ENCODE data around the gene ATXN7L3. TPM values are rescaled to one million over a fixed set of nuclear protein-coding genes. Genes with fewer than 3 reads are reported as not detected.
"Not testable (repeated sequence)": the region's sequence is repeated elsewhere in the genome, so short reads cannot be mapped to it uniquely, and the experiment has no call there.

ATXN7L3 gene
- polyA plus RNA-seq, 2 of the 4 experiments (the other 2 are of a cell fraction), result 60.5 to 72.7 TPM

- H3K9me3 ChIP-seq, result no peaks in the 10 kb centered on the region
- no peak for DNase-seq (ENCODE audit: low read depth in 1 of 2, low spot score in 1 of 2)
- no peak overlapping the region for H3K4me2 ChIP-seq
- H3K4me3 ChIP-seq, result no peak overlapping the region
- TF ChIP-seq FOSL2 (IDR thresholded peaks at IDR 0.05), result no peak
- peak; percentile 47; the same call in 1 of the 2 replicates for TF ChIP-seq FOSL2 (CRISPR knock-in tag; IDR thresholded peaks at IDR 0.05)
- TF ChIP-seq FOSB (CRISPR knock-in tag; IDR thresholded peaks at IDR 0.05), result no peak
- no peak overlapping the region; a peak in 1 of 6 replicates for H3K27ac ChIP-seq
- CTCF ChIA-PET, result interaction anchor here (0.8 to 13.3 kb wide), 10 partner anchors 17 to 389 kb away, joined by 3 to 159 read pairs (median 4); partner anchors contain the start of genes ASB16 and HDAC5
- peaks cover 14% of the 10 kb centered on the region; the same call in 2 of the 3 replicates for H3K4me1 ChIP-seq
- 77% methylated on average over 7 of the region's 7 CpGs for WGBS (ENCODE audit: missing lambda C conversion rate)
- no peak for FAIRE-seq
- POLR2A ChIA-PET, result no interaction called here
- ATAC-seq, result no peak
These were observed 54.5 kb downstream of the ATXN7L3 start for GRCh38 chr17:44144966-44145739.

- H3K9me3 ChIP-seq; POLR2A ChIA-PET; H3K27ac ChIP-seq; H3K4me2 ChIP-seq; ATAC-seq; H3K4me3 ChIP-seq; FAIRE-seq; DNase-seq (ENCODE audit: low read depth in 1 of 2, low spot score in 1 of 2): not testable (repeated sequence)
- peaks cover 17% of the 10 kb centered on the region for H3K4me1 ChIP-seq
- 88% methylated on average over 8 of the region's 8 CpGs for WGBS (ENCODE audit: missing lambda C conversion rate)
- CTCF ChIA-PET, result interaction anchor here (0.9 to 13.3 kb wide), 7 partner anchors 9 to 60 kb away, joined by 3 to 159 read pairs (median 8); partner anchors contain the start of gene ASB16
These were observed 55.8 kb downstream of the ATXN7L3 start for GRCh38 chr17:44143921-44144320.

Small RNAs within 50 kb of the gene (small RNA-seq; reads per million reads assigned to genes)
- gene MIR6782, result 0 reads per million in 6 experiments

Other genes starting within 250 kb of the ATXN7L3 start
- not detected in 2 replicates for gene PYY, start 245.9 kb downstream of the ATXN7L3 start, polyA plus RNA-seq (2011; rRNA removed)
- gene PYY, start 245.9 kb downstream of the ATXN7L3 start, polyA plus RNA-seq (2017; fragmentation: RNase III; extraction: RNeasy Plus Mini Kit Qiagen cat#74134 plus additional on column Dnase treatment), result not detected in 3 replicates
- 0.61 and 0.66 TPM in 2 replicates for gene NAGS, start 195.3 kb downstream of the ATXN7L3 start, polyA plus RNA-seq (2011; rRNA removed)
- 0.76 to 0.88 TPM (median 0.77 TPM) in 3 replicates for gene NAGS, start 195.3 kb downstream of the ATXN7L3 start, polyA plus RNA-seq (2017; fragmentation: RNase III; extraction: RNeasy Plus Mini Kit Qiagen cat#74134 plus additional on column Dnase treatment)
- 38.2 and 40.3 TPM in 2 replicates for gene TMEM101, start 184.9 kb downstream of the ATXN7L3 start, polyA plus RNA-seq (2011; rRNA removed)
- gene TMEM101, start 184.9 kb downstream of the ATXN7L3 start, polyA plus RNA-seq (2017; fragmentation: RNase III; extraction: RNeasy Plus Mini Kit Qiagen cat#74134 plus additional on column Dnase treatment), result 29.6 to 33.5 TPM (median 32.2 TPM) in 3 replicates
- 64.9 and 75.0 TPM in 2 replicates for gene LSM12, start 133.2 kb downstream of the ATXN7L3 start, polyA plus RNA-seq (2011; rRNA removed)
- gene LSM12, start 133.2 kb downstream of the ATXN7L3 start, polyA plus RNA-seq (2017; fragmentation: RNase III; extraction: RNeasy Plus Mini Kit Qiagen cat#74134 plus additional on column Dnase treatment), result 42.4 to 43.9 TPM (median 43.1 TPM) in 3 replicates
- gene G6PC3, start 129.1 kb downstream of the ATXN7L3 start, polyA plus RNA-seq (2011; rRNA removed), result 104 TPM in 2 replicates
- gene G6PC3, start 129.1 kb downstream of the ATXN7L3 start, polyA plus RNA-seq (2017; fragmentation: RNase III; extraction: RNeasy Plus Mini Kit Qiagen cat#74134 plus additional on column Dnase treatment), result 122 to 130 TPM (median 128 TPM) in 3 replicates
- gene HDAC5, start 76.2 kb downstream of the ATXN7L3 start, polyA plus RNA-seq (2011; rRNA removed), result 3.1 and 5.7 TPM in 2 replicates
- gene HDAC5, start 76.2 kb downstream of the ATXN7L3 start, polyA plus RNA-seq (2017; fragmentation: RNase III; extraction: RNeasy Plus Mini Kit Qiagen cat#74134 plus additional on column Dnase treatment), result 3.2 to 7.1 TPM (median 4.5 TPM) in 3 replicates
- 5.4 and 5.6 TPM in 2 replicates for gene HROB, start 58.0 kb downstream of the ATXN7L3 start, polyA plus RNA-seq (2011; rRNA removed)
- gene HROB, start 58.0 kb downstream of the ATXN7L3 start, polyA plus RNA-seq (2017; fragmentation: RNase III; extraction: RNeasy Plus Mini Kit Qiagen cat#74134 plus additional on column Dnase treatment), result 6.0 to 7.1 TPM (median 6.8 TPM) in 3 replicates
- gene ASB16, start 29.2 kb downstream of the ATXN7L3 start, polyA plus RNA-seq (2011; rRNA removed), result 0.05 TPM in 1 of 2 replicates, not detected in the other
- gene ASB16, start 29.2 kb downstream of the ATXN7L3 start, polyA plus RNA-seq (2017; fragmentation: RNase III; extraction: RNeasy Plus Mini Kit Qiagen cat#74134 plus additional on column Dnase treatment), result 0.12 to 0.16 TPM (median 0.15 TPM) in 3 replicates
- gene TMUB2, start 12.9 kb downstream of the ATXN7L3 start, polyA plus RNA-seq (2011; rRNA removed), result 36.2 and 43.3 TPM in 2 replicates
- gene TMUB2, start 12.9 kb downstream of the ATXN7L3 start, polyA plus RNA-seq (2017; fragmentation: RNase III; extraction: RNeasy Plus Mini Kit Qiagen cat#74134 plus additional on column Dnase treatment), result 37.6 to 44.4 TPM (median 42.0 TPM) in 3 replicates
- gene UBTF, start 19.8 kb upstream of the ATXN7L3 start, polyA plus RNA-seq (2011; rRNA removed), result 39.8 and 44.0 TPM in 2 replicates
- 75.0 to 76.2 TPM (median 75.5 TPM) in 3 replicates for gene UBTF, start 19.8 kb upstream of the ATXN7L3 start, polyA plus RNA-seq (2017; fragmentation: RNase III; extraction: RNeasy Plus Mini Kit Qiagen cat#74134 plus additional on column Dnase treatment)
- 0.03 TPM in 1 of 2 replicates, not detected in the other for gene SLC4A1, start 68.3 kb upstream of the ATXN7L3 start, polyA plus RNA-seq (2011; rRNA removed)
- not detected in 3 replicates for gene SLC4A1, start 68.3 kb upstream of the ATXN7L3 start, polyA plus RNA-seq (2017; fragmentation: RNase III; extraction: RNeasy Plus Mini Kit Qiagen cat#74134 plus additional on column Dnase treatment)
- gene RUNDC3A, start 108.7 kb upstream of the ATXN7L3 start, polyA plus RNA-seq (2011; rRNA removed), result 0.45 and 0.57 TPM in 2 replicates
- 0.21 to 0.48 TPM (median 0.22 TPM) in 3 replicates for gene RUNDC3A, start 108.7 kb upstream of the ATXN7L3 start, polyA plus RNA-seq (2017; fragmentation: RNase III; extraction: RNeasy Plus Mini Kit Qiagen cat#74134 plus additional on column Dnase treatment)
- 80.9 and 90.1 TPM in 2 replicates for gene SLC25A39, start 124.9 kb upstream of the ATXN7L3 start, polyA plus RNA-seq (2011; rRNA removed)
- gene SLC25A39, start 124.9 kb upstream of the ATXN7L3 start, polyA plus RNA-seq (2017; fragmentation: RNase III; extraction: RNeasy Plus Mini Kit Qiagen cat#74134 plus additional on column Dnase treatment), result 147 to 154 TPM (median 150 TPM) in 3 replicates
- gene GRN, start 145.4 kb upstream of the ATXN7L3 start, polyA plus RNA-seq (2011; rRNA removed), result 111 and 147 TPM in 2 replicates
- gene GRN, start 145.4 kb upstream of the ATXN7L3 start, polyA plus RNA-seq (2017; fragmentation: RNase III; extraction: RNeasy Plus Mini Kit Qiagen cat#74134 plus additional on column Dnase treatment), result 146 to 198 TPM (median 197 TPM) in 3 replicates
- gene FAM171A2, start 164.0 kb upstream of the ATXN7L3 start, polyA plus RNA-seq (2011; rRNA removed), result 1.8 and 2.7 TPM in 2 replicates
- 3.0 to 4.2 TPM (median 3.9 TPM) in 3 replicates for gene FAM171A2, start 164.0 kb upstream of the ATXN7L3 start, polyA plus RNA-seq (2017; fragmentation: RNase III; extraction: RNeasy Plus Mini Kit Qiagen cat#74134 plus additional on column Dnase treatment)
- gene ITGA2B, start 189.8 kb upstream of the ATXN7L3 start, polyA plus RNA-seq (2011; rRNA removed), result 1.3 TPM in 2 replicates
- gene ITGA2B, start 189.8 kb upstream of the ATXN7L3 start, polyA plus RNA-seq (2017; fragmentation: RNase III; extraction: RNeasy Plus Mini Kit Qiagen cat#74134 plus additional on column Dnase treatment), result 2.2 to 4.4 TPM (median 4.1 TPM) in 3 replicates